PC-9 (cell line): ENCODE data around the gene SLC2A8. TPM values are rescaled to one million over a fixed set of nuclear protein-coding genes. Genes with fewer than 3 reads are reported as not detected.
A peak's percentile ranks its signal among the peaks of the same experiment; 100 is the strongest.

Experiments used
- BruUV-seq: library from RNA; stranded (reverse); fragments of 400-500 nt; replicated peaks from 2 replicates; lab custom pipeline; 2021; lab: Mats Ljungman, UMichigan
- CTCF ChIA-PET: fragments of 300-600 bp; sonication (Branson Sonifier 250); formaldehyde crosslinking; loops from one replicate; lab custom pipeline; 2022; ENCODE audit warnings: antibody characterized with exemption; lab: Charles Lee
- POLR2A ChIA-PET: fragments of 300-600 bp; sonication (Branson Sonifier 250); formaldehyde crosslinking; loops from one replicate; lab custom pipeline; 2022; ENCODE audit warnings: antibody characterized with exemption; ENCODE audit not compliant: unreplicated experiment; lab: Charles Lee
- DNase-seq, 2 experiments: peaks; one replicate each; pipeline versions ENCODE4 v3.0.0 to v3.0.0-alpha.2; 2015 to 2022; ENCODE audit warnings: mixed read lengths in 1 of 2
- H2AFZ ChIP-seq: fragments of 200-600 bp; sonication (generic); 2 replicates; pipeline ENCODE4 v1.8.1; 2017; ENCODE audit warnings: antibody characterized with exemption
- H3F3A ChIP-seq: fragments of 200-600 bp; sonication (generic); 2 replicates; pipeline ENCODE4 v1.8.1; 2017; ENCODE audit warnings: antibody characterized with exemption, mild to moderate bottlenecking, low read depth; ENCODE audit not compliant: insufficient read depth
- H3K27ac ChIP-seq: fragments of 200-600 bp; sonication (generic); 2 replicates; pipeline ENCODE4 v1.6.1; 2016; ENCODE audit warnings: mixed run types
- H3K27me3 ChIP-seq: fragments of 200-600 bp; sonication (generic); 2 replicates; pipeline ENCODE4 v1.6.1; 2016; ENCODE audit warnings: low read depth, mixed run types; ENCODE audit not compliant: insufficient read depth
- H3K36me3 ChIP-seq: fragments of 200-600 bp; sonication (generic); 2 replicates; pipeline ENCODE4 v1.6.1; 2016; ENCODE audit warnings: low read depth, mixed run types
- H3K4me1 ChIP-seq: fragments of 200-600 bp; sonication (generic); replicated peaks from 2 replicates; pipeline ENCODE4 v1.6.1; 2016; ENCODE audit warnings: mixed run types; ENCODE audit not compliant: insufficient read depth
- H3K4me2 ChIP-seq: fragments of 200-600 bp; sonication (generic); 2 replicates; pipeline ENCODE4 v1.6.1; 2017; ENCODE audit warnings: mixed run types
- H3K4me3 ChIP-seq: fragments of 200-600 bp; sonication (generic); 2 replicates; pipeline ENCODE4 v1.6.1; 2016; ENCODE audit warnings: mixed run types
- H3K79me2 ChIP-seq: fragments of 200-600 bp; sonication (generic); 2 replicates; pipeline ENCODE4 v1.6.1; 2017; ENCODE audit warnings: low read depth, mixed run types
- H3K9me2 ChIP-seq: fragments of 200-600 bp; sonication (generic); 2 replicates; pipeline ENCODE4 v1.8.1; 2017; ENCODE audit warnings: mild to moderate bottlenecking; ENCODE audit not compliant: insufficient read depth
- H3K9me3 ChIP-seq: fragments of 200-600 bp; sonication (generic); 2 replicates; pipeline ENCODE4 v1.8.1; 2016; ENCODE audit warnings: low read depth; ENCODE audit not compliant: insufficient read depth
- H4K20me1 ChIP-seq: fragments of 200-600 bp; sonication (generic); 2 replicates; pipeline ENCODE4 v1.8.1; 2017; ENCODE audit not compliant: insufficient read depth
- CTCF ChIP-seq: fragments of 200-600 bp; sonication (generic); conservative IDR thresholded peaks from 2 replicates; pipeline ENCODE4 v1.6.1; 2017; ENCODE audit warnings: mixed run types, antibody characterized with exemption, mild to moderate bottlenecking, moderate library complexity
- EZH2 ChIP-seq: fragments of 200-600 bp; sonication (generic); IDR thresholded peaks from 2 replicates; pipeline ENCODE4 v1.8.0; 2017; ENCODE audit warnings: antibody characterized with exemption, low read depth
- intact Hi-C: fragments of 100-400 bp; cut with micrococcal nuclease; formaldehyde crosslinking; loops from one replicate; pipeline ENCODE4 v1.10.0; 2022; ENCODE audit not compliant: unreplicated experiment
- total RNA-seq: library from RNA; stranded (reverse); gene quantifications from 2 replicates; pipeline ENCODE4 v1.2.3, GENCODE V29; 2021

The SLC2A8 gene
- total RNA-seq, 1 experiment from 2014 or later, result 19.1 TPM

DNA sequence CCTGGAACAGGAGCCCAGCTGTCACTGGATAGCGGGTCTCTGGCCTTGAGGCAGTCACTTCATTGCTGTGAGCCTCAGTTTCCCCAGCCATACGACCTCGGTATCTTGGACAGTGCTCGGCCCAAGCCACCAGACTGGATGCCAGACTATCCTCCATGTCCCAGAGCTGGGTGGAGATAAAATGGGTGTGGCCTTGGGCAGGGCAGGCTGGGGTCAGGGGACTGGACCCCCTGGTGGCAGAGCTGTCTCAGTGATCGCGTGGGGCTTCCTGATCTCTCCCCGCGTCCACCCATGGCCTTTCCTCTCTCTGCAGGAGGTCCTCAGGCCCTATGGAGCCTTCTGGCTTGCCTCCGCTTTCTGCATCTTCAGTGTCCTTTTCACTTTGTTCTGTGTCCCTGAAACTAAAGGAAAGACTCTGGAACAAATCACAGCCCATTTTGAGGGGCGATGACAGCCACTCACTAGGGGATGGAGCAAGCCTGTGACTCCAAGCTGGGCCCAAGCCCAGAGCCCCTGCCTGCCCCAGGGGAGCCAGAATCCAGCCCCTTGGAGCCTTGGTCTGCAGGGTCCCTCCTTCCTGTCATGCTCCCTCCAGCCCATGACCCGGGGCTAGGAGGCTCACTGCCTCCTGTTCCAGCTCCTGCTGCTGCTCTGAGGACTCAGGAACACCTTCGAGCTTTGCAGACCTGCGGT, 10.0 kb downstream of the SLC2A8 start:
- CTCF ChIA-PET, result interaction anchor here (0.6 kb wide), 1 partner anchor 16 kb away, joined by 3 read pairs; no protein-coding TSS in a partner anchor
- H3K27me3 ChIP-seq, result no peaks in the 10 kb centered on the region
- no peaks in the 10 kb centered on the region for H3K36me3 ChIP-seq
- H4K20me1 ChIP-seq, result no peaks in the 10 kb centered on the region
- no peaks in the 10 kb centered on the region for H3F3A ChIP-seq
- POLR2A ChIA-PET, result no interaction called here
- no TSS peak for BruUV-seq
- DNase-seq, result no peak
- H3K27ac ChIP-seq, result no peak overlapping the region
- no peak overlapping the region for H2AFZ ChIP-seq
- H3K4me2 ChIP-seq, result no peak overlapping the region
- TF ChIP-seq EZH2 (no peak), CTCF (no peak)
- no peaks in the 10 kb centered on the region for H3K79me2 ChIP-seq
- H3K9me3 ChIP-seq, result no peaks in the 10 kb centered on the region
- no peak overlapping the region for H3K4me3 ChIP-seq
- no peaks in the 10 kb centered on the region for H3K4me1 ChIP-seq
- intact Hi-C loops, result no loop called here
- H3K9me2 ChIP-seq, result no peaks in the 10 kb centered on the region

- no peaks in the 10 kb centered on the region for H3K9me2 ChIP-seq
- H3K4me3 ChIP-seq, result no peak overlapping the region
- ChIA-PET POLR2A (interaction anchor here (0.6 kb wide), 1 partner anchor 8 kb away, joined by 3 read pairs; no protein-coding TSS in a partner anchor), CTCF (no interaction called here)
- no peaks in the 10 kb centered on the region for H3K36me3 ChIP-seq
- no peak overlapping the region for H2AFZ ChIP-seq
- no peak overlapping the region for H3K4me2 ChIP-seq
- no peaks in the 10 kb centered on the region for H4K20me1 ChIP-seq
- H3F3A ChIP-seq, result 0 out of 2 replicates have a peak, but pooled peaks cover 3% of the 10 kb centered on the region
- no peaks in the 10 kb centered on the region for H3K4me1 ChIP-seq
- H3K27me3 ChIP-seq, result no peaks in the 10 kb centered on the region
- H3K27ac ChIP-seq, result no peak overlapping the region
- intact Hi-C loops, result no loop called here
- TSS peak; percentile 20 for BruUV-seq
- TF ChIP-seq EZH2, result no peak
- no peak for TF ChIP-seq CTCF
- no peaks in the 10 kb centered on the region for H3K79me2 ChIP-seq
- no peak for DNase-seq
- no peaks in the 10 kb centered on the region for H3K9me3 ChIP-seq
Measured at GRCh38 chr9:127407492-127407843, 10.5 kb downstream of the SLC2A8 start.

GRCh38 chr9:127411122-127411521, 14.2 kb downstream of the SLC2A8 start:
- ChIA-PET CTCF (interaction anchor here (0.6 to 0.7 kb wide), 2 partner anchors 35 to 452 kb away, joined by 3 to 10 read pairs; no protein-coding TSS in a partner anchor), POLR2A (no interaction called here)
- no peak for TF ChIP-seq CTCF
- no peak for TF ChIP-seq EZH2
- Histone ChIP-seq H3K9me3 (no peaks in the 10 kb centered on the region), H3K9me2 (no peaks in the 10 kb centered on the region), H3K27ac (no peak overlapping the region), H4K20me1 (no peaks in the 10 kb centered on the region; the same call in 1 of the 2 replicates), H3F3A (0 out of 2 replicates have a peak, but pooled peaks cover 3% of the 10 kb centered on the region), H3K27me3 (no peaks in the 10 kb centered on the region), H3K4me2 (no peak overlapping the region), H3K4me1 (no peaks in the 10 kb centered on the region), H2AFZ (no peak overlapping the region), H3K79me2 (no peaks in the 10 kb centered on the region), H3K36me3 (no peaks in the 10 kb centered on the region), H3K4me3 (no peak overlapping the region)
- intact Hi-C loops, result no loop called here
- no peak for DNase-seq
- BruUV-seq, result no TSS peak
